Naive B cell (primary cell): ENCODE results near the gene CHD9. TPM values are rescaled to one million over a fixed set of nuclear protein-coding genes. Genes with fewer than 3 reads are reported as not detected.
"Not testable (repeated sequence)": the region's sequence is repeated elsewhere in the genome, so short reads cannot be mapped to it uniquely, and the experiment has no call there.

Source experiments
- ATAC-seq, 2 donors: fragments of 150-1000 bp; cut with Tn5 transposase; 2 replicates each; pipeline ENCODE4 v1.10.0; 2021; ENCODE audit warnings: low read depth in 2 of 2, mild to moderate bottlenecking in 2 of 2, moderate library complexity in 2 of 2
- DNase-seq: peaks from one replicate; pipeline ENCODE4 v3.0.0; 2022
- H3K27ac Mint-ChIP-seq, 6 donors: one replicate each; pipeline ENCODE4 v1.8.0; 2020 to 2022; ENCODE audit warnings: mild to moderate bottlenecking in 6 of 6, mixed read lengths in 6 of 6, moderate library complexity in 5 of 6, inconsistent platforms in 2 of 6
- H3K27me3 Mint-ChIP-seq, 3 donors: one replicate each; pipeline ENCODE4 v1.8.0; 2021 to 2022; ENCODE audit warnings: mixed read lengths in 3 of 3, mild to moderate bottlenecking in 1 of 3
- H3K36me3 Mint-ChIP-seq, 2 donors: one replicate each; pipeline ENCODE4 v1.8.0; 2020 to 2022; ENCODE audit warnings: mixed read lengths in 2 of 2, inconsistent platforms in 1 of 2, mild to moderate bottlenecking in 1 of 2
- H3K4me1 Mint-ChIP-seq, 3 donors: one replicate each; pipeline ENCODE4 v1.8.0; 2020 to 2022; ENCODE audit warnings: mixed read lengths in 3 of 3, inconsistent platforms in 1 of 3, mild to moderate bottlenecking in 1 of 3, moderate library complexity in 1 of 3
- H3K4me3 Mint-ChIP-seq, 8 donors: one replicate each; pipeline ENCODE4 v1.8.0; 2020 to 2022; ENCODE audit warnings: mild to moderate bottlenecking in 8 of 8, mixed read lengths in 8 of 8, moderate library complexity in 8 of 8, inconsistent platforms in 2 of 8
- H3K9me3 Mint-ChIP-seq, 7 donors: one replicate each; pipeline ENCODE4 v1.8.0; 2020 to 2022; ENCODE audit warnings: mixed read lengths in 7 of 7, mild to moderate bottlenecking in 5 of 7, inconsistent platforms in 2 of 7, moderate library complexity in 1 of 7
- polyA plus RNA-seq, 6 donors: library from polyadenylated mRNA; unstranded; fragments of 300-500 nt; fragmentation: Illumina TruSeq; gene quantifications; one replicate each; pipeline ENCODE4 v1.2.3, GENCODE V29; 2021; ENCODE audit warnings: low read depth in 6 of 6

The CHD9 gene
- polyA plus RNA-seq, 6 donors from 2014 or later = 102 to 181 (median 115) TPM

- H3K27ac Mint-ChIP-seq = peak overlapping the region in 2 of 6 donors; percentile 13 to 78
Measured at GRCh38 chr16:53147500-53148065, 92.8 kb downstream of the CHD9 start.

GRCh38 chr16:53150769-53151168 is 96.0 kb downstream of the CHD9 start:
- Mint-ChIP-seq H3K27me3 (no peaks in the 10 kb centered on the region), H3K27ac (no peak overlapping the region), H3K4me3 (no peak overlapping the region), H3K4me1 (peaks cover 2 to 19% (median 11%) of the 10 kb centered on the region in 3 donors), H3K9me3 (peaks cover 0 to 7% (median 0%) of the 10 kb centered on the region in 7 donors), H3K36me3 (no peaks in the 10 kb centered on the region)
- no peak for DNase-seq
- no peak for ATAC-seq

More at GRCh38 chr16:53147500-53148065, 92.8 kb downstream of the CHD9 start:
- Mint-ChIP-seq H3K4me3 (no peak overlapping the region), H3K9me3 (peaks cover 0 to 7% (median 0%) of the 10 kb centered on the region in 7 donors), H3K36me3 (no peaks in the 10 kb centered on the region), H3K4me1 (peaks cover 4 to 27% (median 7%) of the 10 kb centered on the region in 3 donors), H3K27me3 (no peaks in the 10 kb centered on the region)
- DNase-seq (no peak), ATAC-seq (no peak)

GRCh38 chr16:53152329-53152728 is 97.5 kb downstream of the CHD9 start:
- Mint-ChIP-seq H3K4me1 (peaks cover 4 to 11% (median 11%) of the 10 kb centered on the region in 3 donors), H3K4me3 (no peak overlapping the region), H3K36me3 (peaks cover 12% of the 10 kb centered on the region in 2 donors), H3K27ac (no peak overlapping the region), H3K9me3 (peaks cover 0 to 7% (median 0%) of the 10 kb centered on the region in 7 donors), H3K27me3 (no peaks in the 10 kb centered on the region)
- DNase-seq = no peak
- ATAC-seq = no peak

GRCh38 chr16:53153130-53153529 is 98.3 kb downstream of the CHD9 start:
- H3K36me3 Mint-ChIP-seq = peaks cover 12% of the 10 kb centered on the region in 2 donors
- H3K9me3 Mint-ChIP-seq = peaks cover 0 to 7% (median 0%) of the 10 kb centered on the region in 7 donors
- H3K27ac Mint-ChIP-seq = no peak overlapping the region
- no peak overlapping the region for H3K4me3 Mint-ChIP-seq
- H3K27me3 Mint-ChIP-seq = no peaks in the 10 kb centered on the region
- ATAC-seq = no peak
- DNase-seq = no peak
- peaks cover 4 to 11% (median 8%) of the 10 kb centered on the region in 3 donors for H3K4me1 Mint-ChIP-seq

- no peak for DNase-seq
- peaks cover 0 to 6% (median 4%) of the 10 kb centered on the region in 3 donors for H3K4me1 Mint-ChIP-seq
- H3K27ac Mint-ChIP-seq = peak overlapping the region in 2 of 6 donors; percentile 15 to 73
- ATAC-seq = no peak
- peaks cover 12% of the 10 kb centered on the region in 2 donors for H3K36me3 Mint-ChIP-seq
- H3K4me3 Mint-ChIP-seq = no peak overlapping the region
- H3K9me3 Mint-ChIP-seq = no peaks in the 10 kb centered on the region
- H3K27me3 Mint-ChIP-seq = no peaks in the 10 kb centered on the region
Measured at GRCh38 chr16:53154513-53154912, 99.7 kb downstream of the CHD9 start.

- no peaks in the 10 kb centered on the region for H3K27me3 Mint-ChIP-seq
- peaks cover 4% of the 10 kb centered on the region in 3 donors for H3K4me1 Mint-ChIP-seq
- ATAC-seq (no peak), DNase-seq (no peak)
- peak overlapping the region in 2 of 6 donors; percentile 51 to 69 for H3K27ac Mint-ChIP-seq
- H3K9me3 Mint-ChIP-seq = no peaks in the 10 kb centered on the region
- peaks cover 12% of the 10 kb centered on the region in 2 donors for H3K36me3 Mint-ChIP-seq
- no peak overlapping the region for H3K4me3 Mint-ChIP-seq
Measured at GRCh38 chr16:53156516-53156915, 101.7 kb downstream of the CHD9 start.

- H3K4me1 Mint-ChIP-seq = peaks cover 0 to 4% (median 4%) of the 10 kb centered on the region in 3 donors
- peaks cover 12% of the 10 kb centered on the region in 2 donors for H3K36me3 Mint-ChIP-seq
- ATAC-seq (peak; percentile 83 to 86), DNase-seq (peak; percentile 55)
- H3K9me3 Mint-ChIP-seq = no peaks in the 10 kb centered on the region
- H3K4me3 Mint-ChIP-seq = no peak overlapping the region
- no peaks in the 10 kb centered on the region for H3K27me3 Mint-ChIP-seq
- peak overlapping the region in 3 of 6 donors; percentile 9 to 51 (median 30) for H3K27ac Mint-ChIP-seq
Measured at GRCh38 chr16:53159781-53160436, 105.1 kb downstream of the CHD9 start.

GRCh38 chr16:53166099-53166498 is 111.3 kb downstream of the CHD9 start:
- peaks cover 3 to 18% (median 4%) of the 10 kb centered on the region in 3 donors for H3K4me1 Mint-ChIP-seq
- no peaks in the 10 kb centered on the region for H3K9me3 Mint-ChIP-seq
- H3K36me3 Mint-ChIP-seq = no peaks in the 10 kb centered on the region
- DNase-seq = no peak
- H3K27me3 Mint-ChIP-seq = no peaks in the 10 kb centered on the region
- H3K4me3 Mint-ChIP-seq = no peak overlapping the region
- no peak for ATAC-seq
- H3K27ac Mint-ChIP-seq = peak overlapping the region in 1 of 6 donors; percentile 82

GRCh38 chr16:53168744-53169143 is 114.0 kb downstream of the CHD9 start:
- Mint-ChIP-seq H3K36me3 (no peaks in the 10 kb centered on the region), H3K4me1 (peaks cover 8 to 31% (median 17%) of the 10 kb centered on the region in 3 donors), H3K4me3 (no peak overlapping the region), H3K27ac (no peak overlapping the region), H3K27me3 (no peaks in the 10 kb centered on the region), H3K9me3 (no peaks in the 10 kb centered on the region)
- no peak for ATAC-seq
- no peak for DNase-seq

- Mint-ChIP-seq H3K9me3 (no peaks in the 10 kb centered on the region), H3K27me3 (no peaks in the 10 kb centered on the region), H3K4me1 (peaks cover 8 to 31% (median 28%) of the 10 kb centered on the region in 3 donors), H3K27ac (peak overlapping the region in 1 of 6 donors; percentile 40), H3K36me3 (peaks cover 0 to 16% of the 10 kb centered on the region in 2 donors), H3K4me3 (no peak overlapping the region)
- no peak for ATAC-seq
- DNase-seq = no peak
Measured at GRCh38 chr16:53172517-53172916, 117.7 kb downstream of the CHD9 start.

- DNase-seq (no peak), ATAC-seq (no peak)
- Mint-ChIP-seq H3K4me3 (peak overlapping the region in 1 of 8 donors; percentile 53), H3K27ac (no peak overlapping the region), H3K36me3 (peaks cover 0 to 16% of the 10 kb centered on the region in 2 donors), H3K9me3 (no peaks in the 10 kb centered on the region), H3K27me3 (no peaks in the 10 kb centered on the region), H3K4me1 (peaks cover 13 to 35% (median 27%) of the 10 kb centered on the region in 3 donors)
Measured at GRCh38 chr16:53175118-53175517, 120.3 kb downstream of the CHD9 start.

- no peak overlapping the region for H3K4me3 Mint-ChIP-seq
- no peaks in the 10 kb centered on the region for H3K9me3 Mint-ChIP-seq
- H3K27ac Mint-ChIP-seq = peak overlapping the region in 1 of 6 donors; percentile 7
- no peak for DNase-seq
- no peak for ATAC-seq
- peaks cover 9 to 42% (median 28%) of the 10 kb centered on the region in 3 donors for H3K4me1 Mint-ChIP-seq
- H3K27me3 Mint-ChIP-seq = no peaks in the 10 kb centered on the region
- H3K36me3 Mint-ChIP-seq = peaks cover 0 to 16% of the 10 kb centered on the region in 2 donors
Measured at GRCh38 chr16:53176434-53176833, 121.6 kb downstream of the CHD9 start.

GRCh38 chr16:53183442-53183841 is 128.7 kb downstream of the CHD9 start:
- no peak overlapping the region for H3K27ac Mint-ChIP-seq
- ATAC-seq (no peak), DNase-seq (no peak)
- H3K4me1 Mint-ChIP-seq = peaks cover 0 to 17% (median 10%) of the 10 kb centered on the region in 3 donors
- no peaks in the 10 kb centered on the region for H3K27me3 Mint-ChIP-seq
- peaks cover 26 to 31% of the 10 kb centered on the region in 2 donors for H3K36me3 Mint-ChIP-seq
- no peak overlapping the region for H3K4me3 Mint-ChIP-seq
- H3K9me3 Mint-ChIP-seq = peaks cover 10 to 43% (median 33%) of the 10 kb centered on the region in 7 donors

- H3K27me3 Mint-ChIP-seq, ATAC-seq, DNase-seq, H3K27ac Mint-ChIP-seq, H3K4me3 Mint-ChIP-seq: not testable (repeated sequence)
- Mint-ChIP-seq H3K36me3 (peaks cover 26 to 31% of the 10 kb centered on the region in 2 donors), H3K4me1 (peaks cover 3 to 14% (median 10%) of the 10 kb centered on the region in 3 donors), H3K9me3 (peaks cover 10 to 47% (median 33%) of the 10 kb centered on the region in 7 donors)
Measured at GRCh38 chr16:53185741-53186140, 130.9 kb downstream of the CHD9 start.
